BLaER1 (cell line): Measurements from ENCODE around the gene KRT77.

ENCODE experiments used
- H3K27ac ChIP-seq: shearing (Covaris generic); formaldehyde crosslinking; 2 replicates; pipeline ENCODE4 v1.8.1; 2022
- H3K27me3 ChIP-seq: shearing (Covaris generic); formaldehyde crosslinking; 2 replicates; pipeline ENCODE4 v1.8.1; 2022
- H3K36me3 ChIP-seq: shearing (Covaris generic); formaldehyde crosslinking; 2 replicates; pipeline ENCODE4 v1.8.1; 2022
- H3K4me1 ChIP-seq: shearing (Covaris generic); formaldehyde crosslinking; 2 replicates; pipeline ENCODE4 v1.8.1; 2022
- H3K4me2 ChIP-seq: shearing (Covaris generic); formaldehyde crosslinking; 2 replicates; pipeline ENCODE4 v1.8.1; 2022
- H3K4me3 ChIP-seq: shearing (Covaris generic); formaldehyde crosslinking; 2 replicates; pipeline ENCODE4 v1.8.1; 2022
- H3K9ac ChIP-seq: shearing (Covaris generic); formaldehyde crosslinking; 2 replicates; pipeline ENCODE4 v1.8.1; 2022
- H3K9me3 ChIP-seq: shearing (Covaris generic); formaldehyde crosslinking; 2 replicates; pipeline ENCODE4 v1.8.1; 2022
- H4K20me1 ChIP-seq: shearing (Covaris generic); formaldehyde crosslinking; 2 replicates; pipeline ENCODE4 v1.8.1; 2022
- Cebpa-rat ChIP-seq: shearing (Covaris generic); IDR thresholded peaks from 2 replicates; pipeline ENCODE4 v1.8.1; 2022

The KRT77 gene

GRCh38 chr12:52649066-52649465, 54.3 kb downstream of the KRT77 start:
- Histone ChIP-seq H3K27me3 (no peaks in the 10 kb centered on the region), H3K27ac (no peak overlapping the region), H3K36me3 (no peaks in the 10 kb centered on the region), H4K20me1 (no peaks in the 10 kb centered on the region), H3K9me3 (no peaks in the 10 kb centered on the region), H3K4me3 (no peak overlapping the region), H3K4me2 (no peak overlapping the region), H3K9ac (no peak overlapping the region), H3K4me1 (no peaks in the 10 kb centered on the region)
- no peak for TF ChIP-seq Cebpa-rat

- Histone ChIP-seq H3K9ac (no peak overlapping the region), H3K27me3 (no peaks in the 10 kb centered on the region), H3K4me2 (no peak overlapping the region), H3K4me1 (no peaks in the 10 kb centered on the region), H4K20me1 (no peaks in the 10 kb centered on the region), H3K27ac (no peak overlapping the region), H3K9me3 (no peaks in the 10 kb centered on the region), H3K36me3 (no peaks in the 10 kb centered on the region), H3K4me3 (no peak overlapping the region)
- TF ChIP-seq Cebpa-rat, result no peak
These were observed 55.2 kb downstream of the KRT77 start for GRCh38 chr12:52648012-52648550.

GRCh38 chr12:52647601-52648000, 55.7 kb downstream of the KRT77 start:
- no peak overlapping the region for H3K4me2 ChIP-seq
- no peaks in the 10 kb centered on the region for H3K9me3 ChIP-seq
- H4K20me1 ChIP-seq, result no peaks in the 10 kb centered on the region
- H3K9ac ChIP-seq, result no peak overlapping the region
- no peaks in the 10 kb centered on the region for H3K4me1 ChIP-seq
- H3K27me3 ChIP-seq, result no peaks in the 10 kb centered on the region
- no peak for TF ChIP-seq Cebpa-rat
- H3K4me3 ChIP-seq, result no peak overlapping the region
- no peak overlapping the region for H3K27ac ChIP-seq
- H3K36me3 ChIP-seq, result no peaks in the 10 kb centered on the region

GRCh38 chr12:52646613-52647012, 56.7 kb downstream of the KRT77 start:
- H3K4me3 ChIP-seq, result no peak overlapping the region
- H3K36me3 ChIP-seq, result no peaks in the 10 kb centered on the region
- no peak overlapping the region for H3K27ac ChIP-seq
- H4K20me1 ChIP-seq, result no peaks in the 10 kb centered on the region
- no peak overlapping the region for H3K4me2 ChIP-seq
- no peak for TF ChIP-seq Cebpa-rat
- no peaks in the 10 kb centered on the region for H3K27me3 ChIP-seq
- no peaks in the 10 kb centered on the region for H3K9me3 ChIP-seq
- H3K4me1 ChIP-seq, result no peaks in the 10 kb centered on the region
- H3K9ac ChIP-seq, result no peak overlapping the region

- Histone ChIP-seq H3K27me3 (no peaks in the 10 kb centered on the region), H3K36me3 (no peaks in the 10 kb centered on the region), H3K4me2 (no peak overlapping the region), H3K27ac (no peak overlapping the region), H3K4me3 (no peak overlapping the region), H3K4me1 (no peaks in the 10 kb centered on the region), H3K9ac (no peak overlapping the region), H3K9me3 (no peaks in the 10 kb centered on the region), H4K20me1 (no peaks in the 10 kb centered on the region)
- TF ChIP-seq Cebpa-rat, result no peak
These were observed 57.3 kb downstream of the KRT77 start for GRCh38 chr12:52645982-52646381.

- H3K9ac ChIP-seq, result no peak overlapping the region
- no peak overlapping the region for H3K4me2 ChIP-seq
- H3K27ac ChIP-seq, result no peak overlapping the region
- H3K9me3 ChIP-seq, result no peaks in the 10 kb centered on the region
- H4K20me1 ChIP-seq, result no peaks in the 10 kb centered on the region
- TF ChIP-seq Cebpa-rat, result no peak
- no peaks in the 10 kb centered on the region for H3K4me1 ChIP-seq
- H3K4me3 ChIP-seq, result no peak overlapping the region
- H3K27me3 ChIP-seq, result no peaks in the 10 kb centered on the region
- H3K36me3 ChIP-seq, result no peaks in the 10 kb centered on the region
These were observed 58.1 kb downstream of the KRT77 start for GRCh38 chr12:52645120-52645761.

- Histone ChIP-seq H3K4me3 (no peak overlapping the region), H3K36me3 (no peaks in the 10 kb centered on the region), H3K9ac (no peak overlapping the region), H3K9me3 (no peaks in the 10 kb centered on the region), H4K20me1 (no peaks in the 10 kb centered on the region), H3K27me3 (no peaks in the 10 kb centered on the region), H3K27ac (no peak overlapping the region), H3K4me2 (no peak overlapping the region), H3K4me1 (no peaks in the 10 kb centered on the region)
- TF ChIP-seq Cebpa-rat, result no peak
These were observed 59.3 kb downstream of the KRT77 start for GRCh38 chr12:52644078-52644415.

- no peaks in the 10 kb centered on the region for H3K27me3 ChIP-seq
- TF ChIP-seq Cebpa-rat, result no peak
These were observed 59.9 kb downstream of the KRT77 start for GRCh38 chr12:52643233-52644077.

GRCh38 chr12:52641468-52641867, 61.9 kb downstream of the KRT77 start:
- no peak overlapping the region for H3K27ac ChIP-seq
- no peak overlapping the region for H3K9ac ChIP-seq

More at GRCh38 chr12:52643233-52644077, 59.9 kb downstream of the KRT77 start:
- Histone ChIP-seq H3K9ac (no peak overlapping the region), H4K20me1 (no peaks in the 10 kb centered on the region), H3K4me1 (no peaks in the 10 kb centered on the region), H3K36me3 (no peaks in the 10 kb centered on the region), H3K4me2 (no peak overlapping the region), H3K27ac (no peak overlapping the region), H3K9me3 (no peaks in the 10 kb centered on the region), H3K4me3 (no peak overlapping the region)

More at GRCh38 chr12:52641468-52641867, 61.9 kb downstream of the KRT77 start:
- Histone ChIP-seq H3K4me2 (no peak overlapping the region), H3K4me3 (no peak overlapping the region), H3K4me1 (no peaks in the 10 kb centered on the region), H4K20me1 (no peaks in the 10 kb centered on the region), H3K27me3 (no peaks in the 10 kb centered on the region), H3K9me3 (no peaks in the 10 kb centered on the region), H3K36me3 (no peaks in the 10 kb centered on the region)
- TF ChIP-seq Cebpa-rat, result no peak
